SK-N-DZ (cell line): ENCODE measurements around the gene CDK10. TPM values are rescaled to one million over a fixed set of nuclear protein-coding genes. Genes with fewer than 3 reads are reported as not detected.
"Not testable (repeated sequence)": the region's sequence is repeated elsewhere in the genome, so short reads cannot be mapped to it uniquely, and the experiment has no call there.

Source experiments
- DNase-seq: peaks from one replicate; pipeline ENCODE4 v3.0.0-alpha.2; 2015; ENCODE audit warnings: low spot score
- polyA plus RNA-seq, 2 experiments: library from polyadenylated mRNA; depleted of rRNA; stranded (reverse); fragments of >200 nt; gene quantifications; 2 replicates each; pipeline ENCODE4 v1.2.3, GENCODE V29; 2014

The CDK10 gene, protein sequence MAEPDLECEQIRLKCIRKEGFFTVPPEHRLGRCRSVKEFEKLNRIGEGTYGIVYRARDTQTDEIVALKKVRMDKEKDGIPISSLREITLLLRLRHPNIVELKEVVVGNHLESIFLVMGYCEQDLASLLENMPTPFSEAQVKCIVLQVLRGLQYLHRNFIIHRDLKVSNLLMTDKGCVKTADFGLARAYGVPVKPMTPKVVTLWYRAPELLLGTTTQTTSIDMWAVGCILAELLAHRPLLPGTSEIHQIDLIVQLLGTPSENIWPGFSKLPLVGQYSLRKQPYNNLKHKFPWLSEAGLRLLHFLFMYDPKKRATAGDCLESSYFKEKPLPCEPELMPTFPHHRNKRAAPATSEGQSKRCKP
- 101 and 107 TPM in 2 replicates for polyA plus RNA-seq (2014; cell fraction: cytosol; rRNA removed)
- 895 and 969 TPM in 2 replicates for polyA plus RNA-seq (2014; cell fraction: nucleus; rRNA removed)

DNA sequence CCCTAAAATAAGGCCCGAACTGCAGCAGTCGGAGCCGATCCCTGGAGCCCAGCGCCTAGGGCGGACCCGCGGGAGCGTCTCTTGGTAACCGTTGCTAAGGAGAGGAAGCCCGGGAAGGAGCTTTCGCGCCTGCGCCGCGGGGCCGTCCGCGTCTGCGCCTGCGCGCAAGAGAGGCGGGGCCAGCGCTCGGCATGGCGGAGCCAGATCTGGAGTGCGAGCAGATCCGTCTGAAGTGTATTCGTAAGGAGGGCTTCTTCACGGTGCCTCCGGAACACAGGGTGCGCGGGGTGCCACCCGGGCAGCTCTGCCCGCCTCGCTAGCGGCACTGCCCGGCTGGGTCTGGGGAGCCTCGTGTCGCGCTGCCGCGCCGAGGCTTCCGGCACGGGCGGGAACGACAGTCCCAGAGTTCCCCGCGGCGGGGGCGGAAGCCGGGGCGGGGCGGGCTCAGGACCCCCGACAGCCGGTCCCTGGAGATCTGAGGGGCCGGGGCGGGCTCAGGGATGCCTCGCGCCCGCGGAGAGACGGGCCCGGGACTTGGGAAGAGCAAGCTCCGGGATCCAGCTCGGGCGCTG lies at the start of gene CDK10:
Gene CDK10, plus strand, starts transcription at position 170 of the 572 bp plus-strand sequence. Its CDS starts 22 bp downstream, at position 192.
- DNase-seq, result peak; percentile 93

DNA sequence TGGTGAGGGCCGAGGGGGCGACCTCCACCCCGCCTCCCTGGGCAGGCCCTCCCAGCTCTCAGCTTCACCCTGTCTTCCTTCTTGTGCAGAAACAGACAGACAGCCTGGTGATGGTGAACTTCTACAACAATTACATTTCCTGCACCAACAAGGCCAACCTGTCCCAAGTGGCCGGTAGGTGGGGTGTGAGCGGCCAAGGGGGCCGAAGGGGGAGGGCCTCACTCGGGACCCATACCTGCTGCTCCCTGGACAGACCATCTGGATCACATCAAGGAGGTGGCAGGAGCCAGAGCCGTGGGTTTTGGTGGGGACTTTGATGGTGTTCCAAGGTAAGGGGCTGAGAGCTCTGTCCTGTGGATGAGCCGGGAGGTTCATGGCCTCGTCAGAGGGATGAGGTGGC lies 49.1 kb upstream of the CDK10 start:
- peak; percentile 59 for DNase-seq

DNA sequence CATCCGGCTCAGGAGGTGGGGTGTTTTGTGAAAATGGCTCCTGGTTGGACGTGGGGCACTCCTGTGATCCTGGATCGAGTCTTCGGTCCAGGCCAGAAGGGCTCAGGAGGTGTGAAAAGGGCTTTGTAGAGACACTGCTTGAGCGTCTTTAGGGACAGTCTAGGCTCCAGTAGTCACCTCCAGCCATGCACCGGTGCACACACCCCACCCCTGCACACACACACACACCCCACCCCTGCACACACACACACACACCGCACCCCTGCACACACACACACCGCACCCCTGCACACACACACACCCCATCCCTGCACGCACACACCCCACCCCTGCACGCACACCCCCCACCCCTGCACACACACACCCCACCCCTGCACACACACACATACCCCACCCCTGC lies 48.0 kb upstream of the CDK10 start:
- DNase-seq, result no peak

DNA sequence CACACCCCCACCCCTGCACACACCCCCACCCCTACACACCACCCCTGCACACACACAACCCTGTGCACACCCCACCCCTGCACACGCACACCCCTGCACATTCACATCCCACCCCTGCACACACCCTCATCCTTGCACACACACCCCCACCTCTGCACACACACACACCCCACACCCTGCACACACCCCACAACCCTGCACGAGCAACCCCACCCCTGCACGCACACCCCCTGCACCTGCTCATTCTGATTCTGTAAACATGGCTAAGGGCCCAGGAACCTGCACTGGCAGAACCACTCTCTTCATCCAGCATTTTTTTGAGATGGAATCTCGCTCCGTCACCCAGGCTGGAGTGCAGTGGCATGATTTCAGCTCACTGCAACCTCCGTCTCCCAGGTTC lies 47.1 kb upstream of the CDK10 start:
- no peak for DNase-seq

DNA sequence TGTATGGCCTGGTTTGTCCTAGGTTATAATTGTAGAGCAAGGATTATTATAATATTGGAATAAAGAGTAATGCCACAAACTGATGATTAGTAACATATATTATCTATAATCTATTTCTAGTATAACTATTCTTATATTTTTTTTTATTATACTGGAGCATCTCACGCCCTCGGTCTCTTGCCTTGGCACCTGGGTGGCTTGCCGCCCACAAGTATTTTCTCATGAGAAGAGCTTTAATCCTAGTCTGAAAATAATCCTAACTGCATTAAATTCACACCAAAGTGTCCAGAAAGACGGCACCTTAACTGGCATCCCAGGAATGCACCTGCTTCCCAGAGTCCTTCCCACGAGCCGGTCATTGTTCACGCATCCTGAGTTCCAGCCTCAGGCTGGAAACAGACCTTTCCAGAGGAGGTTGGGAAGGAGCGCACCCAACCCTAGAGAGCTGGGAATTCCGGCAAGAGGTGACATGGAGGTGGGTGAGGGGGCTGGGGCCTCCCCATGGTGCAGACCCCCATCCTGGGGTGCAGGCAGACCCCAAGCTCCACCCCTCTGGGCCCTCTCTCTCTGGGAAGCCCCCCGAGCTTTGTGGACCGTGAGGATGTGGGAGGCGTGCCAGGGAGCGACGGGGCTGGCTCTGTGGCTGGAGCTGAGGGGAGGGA lies 44.9 kb upstream of the CDK10 start:
- no peak for DNase-seq

DNA sequence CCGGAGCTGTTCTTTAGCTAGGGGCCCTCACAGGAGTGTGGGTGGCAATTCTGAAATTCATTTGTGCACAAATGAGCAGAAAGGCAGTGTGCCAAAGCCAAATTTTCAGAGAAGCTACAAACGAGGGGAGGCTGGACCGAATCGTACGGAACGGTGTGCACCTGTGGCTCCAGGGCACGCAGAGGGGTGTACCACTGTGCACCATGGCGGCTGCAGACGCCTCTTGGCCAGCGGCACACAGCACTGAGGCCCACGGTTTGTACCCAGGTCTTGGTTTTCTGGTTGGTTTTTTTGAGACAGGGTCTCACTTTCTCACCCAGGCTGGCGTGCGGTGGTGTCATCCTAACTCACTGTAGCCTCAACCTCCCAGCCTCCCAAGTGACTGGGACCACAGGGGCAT lies 43.9 kb upstream of the CDK10 start:
- no peak for DNase-seq

DNA sequence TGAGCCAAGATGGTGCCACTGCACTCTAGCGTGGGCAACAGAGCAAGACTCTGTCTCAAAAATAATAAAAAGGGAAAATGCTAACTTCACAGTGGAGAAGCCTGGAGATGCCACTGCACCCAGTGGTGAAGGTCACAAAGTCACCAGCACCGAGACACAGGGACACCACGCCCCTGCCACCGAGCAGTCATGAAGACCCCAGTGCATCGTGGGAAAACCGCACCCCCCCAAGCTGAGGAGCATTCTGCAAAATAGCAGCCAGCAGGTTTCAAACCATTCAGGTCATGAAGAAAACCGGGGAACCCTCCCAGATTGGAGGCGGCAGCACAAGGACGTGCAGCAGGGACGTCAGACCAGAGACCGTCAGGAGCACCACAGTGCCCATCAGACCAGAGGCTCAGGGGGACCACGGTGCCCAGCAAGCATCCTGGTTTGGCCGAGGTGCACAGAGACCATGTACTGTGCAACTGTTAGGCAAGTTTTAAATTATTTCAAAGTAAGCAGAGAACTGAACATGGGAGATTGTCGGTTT lies 42.7 kb upstream of the CDK10 start:
- DNase-seq, result no peak

DNA sequence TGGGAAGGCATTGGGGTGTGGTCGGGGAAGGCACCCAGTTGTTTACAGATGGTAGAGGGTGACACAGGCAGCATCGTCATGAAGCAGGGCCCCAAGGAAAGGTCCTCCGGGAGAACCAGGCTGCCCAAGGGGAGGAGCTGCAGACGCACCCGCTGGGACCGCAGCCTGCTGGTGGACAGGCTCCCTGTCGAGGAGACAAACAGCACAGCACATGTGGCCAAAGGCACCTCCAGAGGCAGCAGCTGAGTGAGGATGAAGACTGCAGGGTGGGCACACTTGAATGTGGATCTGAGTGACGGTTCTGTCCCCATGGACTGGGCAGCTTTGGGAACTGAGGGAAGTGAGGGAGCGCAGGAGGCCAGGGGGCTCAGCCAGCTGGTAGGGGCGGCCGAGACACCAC lies 41.4 kb upstream of the CDK10 start:
- DNase-seq, result no peak

DNA sequence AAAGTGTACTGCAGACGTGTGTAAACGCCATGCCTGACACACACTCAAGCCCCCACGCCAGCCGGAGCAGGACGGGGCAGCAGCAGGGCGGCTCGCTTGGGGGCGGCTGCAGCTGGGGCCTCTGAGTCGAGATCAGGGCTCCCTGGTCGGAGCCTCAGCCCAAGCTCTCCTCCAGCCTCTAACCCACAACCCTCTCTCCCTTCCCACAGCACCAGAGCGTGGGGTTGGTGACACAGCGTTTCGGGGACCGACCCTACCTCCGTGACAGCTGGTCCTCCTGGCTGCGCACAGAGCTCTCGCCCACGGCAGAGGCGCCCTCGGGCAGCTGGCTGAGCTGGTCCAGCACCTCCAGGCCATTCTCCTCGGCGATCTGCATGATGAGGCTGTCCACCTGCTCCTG lies 40.2 kb upstream of the CDK10 start:
- DNase-seq, result no peak

DNA sequence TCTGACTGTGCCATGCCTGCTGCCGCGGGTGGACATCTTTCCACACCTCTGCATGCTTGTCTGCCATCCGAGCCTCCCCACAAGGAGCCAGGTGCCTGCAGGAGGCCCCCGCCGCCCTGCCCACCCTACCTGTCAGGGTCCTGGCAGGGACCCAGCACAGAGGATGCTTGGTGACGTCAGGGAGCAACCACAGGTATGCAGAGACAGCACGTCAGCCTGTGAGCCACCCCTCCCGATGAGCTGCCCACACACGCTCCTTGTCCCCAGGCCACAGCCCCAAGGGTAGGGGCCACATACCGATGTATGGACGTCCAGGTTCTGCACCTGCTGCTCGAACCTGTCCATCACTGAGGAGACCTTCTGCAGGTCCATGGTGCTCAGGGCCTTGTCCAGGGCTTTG lies 39.6 kb upstream of the CDK10 start:
- DNase-seq, result no peak

DNA sequence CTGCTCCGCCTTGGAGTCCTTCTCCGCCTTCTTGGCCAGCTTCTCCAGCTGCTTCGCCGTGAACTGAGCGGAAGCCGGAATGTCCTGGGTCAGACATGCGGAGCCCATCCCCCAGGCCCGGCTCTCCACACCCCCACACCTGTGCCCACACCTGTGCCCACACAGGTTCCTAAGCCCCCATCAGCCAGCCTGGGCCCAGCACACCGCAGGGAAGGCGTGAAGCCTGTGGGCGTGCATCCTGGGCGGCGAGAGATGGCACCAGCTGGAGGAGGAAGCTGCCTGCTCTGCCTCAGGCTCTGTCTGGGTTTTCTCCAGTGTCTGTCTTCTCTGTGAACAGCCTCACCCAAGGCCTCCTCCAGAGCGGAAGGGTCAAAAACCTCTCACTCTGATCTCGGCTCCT lies 34.9 kb upstream of the CDK10 start:
- DNase-seq, result no peak

DNA sequence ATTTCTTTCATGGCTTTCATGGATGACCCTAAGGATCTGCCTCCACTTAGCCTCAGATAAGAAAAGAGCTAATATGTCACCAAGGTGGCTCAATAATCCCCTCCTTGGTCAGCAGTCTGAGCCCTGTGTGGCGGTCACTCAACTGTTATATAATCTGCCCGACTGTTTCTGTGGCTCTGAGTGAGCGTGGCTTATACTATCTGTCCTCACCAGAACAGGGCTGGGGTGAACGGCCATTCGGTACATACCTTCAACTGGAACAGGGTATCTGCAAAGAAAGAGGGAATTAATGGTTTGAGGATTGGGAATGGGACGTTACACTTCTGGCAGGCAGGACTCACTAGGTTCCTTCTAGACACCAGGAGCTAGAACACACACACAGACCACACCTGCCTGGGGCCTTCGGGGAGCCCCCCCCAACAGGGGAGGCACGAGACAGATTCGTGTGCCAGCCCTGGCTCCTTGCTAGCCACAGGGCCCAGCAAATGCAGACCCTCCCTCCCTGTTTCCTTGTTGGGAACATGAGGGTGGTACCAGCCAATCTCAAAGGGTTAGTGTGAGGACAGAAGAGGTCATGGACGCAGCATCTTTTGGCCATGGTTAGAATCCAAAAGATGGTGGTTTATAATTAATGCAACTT lies 32.7 kb upstream of the CDK10 start:
- no peak for DNase-seq

DNA sequence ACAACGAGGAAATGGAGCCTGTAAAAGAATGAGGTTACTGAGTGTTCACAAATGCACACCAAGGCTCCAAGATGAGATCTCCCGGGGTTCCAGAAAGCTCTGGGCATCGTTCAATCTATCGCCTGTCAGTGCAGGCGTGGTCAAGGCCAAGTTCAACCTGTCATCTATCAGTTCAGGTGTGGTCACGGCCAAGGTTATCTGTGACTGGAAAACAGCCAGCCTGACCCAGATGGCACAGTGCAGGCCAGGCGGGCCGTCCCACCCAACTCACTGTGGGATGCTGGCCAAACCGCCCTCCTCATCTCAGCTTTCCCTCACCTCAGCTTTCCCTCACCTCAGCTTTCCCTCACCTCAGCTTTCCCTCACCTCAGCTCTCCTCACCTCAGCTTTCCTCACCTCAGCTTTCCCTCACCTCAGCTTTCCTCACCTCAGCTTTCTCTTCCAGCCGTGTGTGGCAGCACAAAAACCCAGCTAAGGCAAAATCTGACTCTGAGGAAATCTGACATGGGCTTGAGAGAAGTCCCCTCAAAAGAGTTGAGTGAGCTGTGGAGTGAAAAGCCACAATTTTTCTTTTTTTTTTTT lies 31.3 kb upstream of the CDK10 start:
- DNase-seq, result no peak

DNA sequence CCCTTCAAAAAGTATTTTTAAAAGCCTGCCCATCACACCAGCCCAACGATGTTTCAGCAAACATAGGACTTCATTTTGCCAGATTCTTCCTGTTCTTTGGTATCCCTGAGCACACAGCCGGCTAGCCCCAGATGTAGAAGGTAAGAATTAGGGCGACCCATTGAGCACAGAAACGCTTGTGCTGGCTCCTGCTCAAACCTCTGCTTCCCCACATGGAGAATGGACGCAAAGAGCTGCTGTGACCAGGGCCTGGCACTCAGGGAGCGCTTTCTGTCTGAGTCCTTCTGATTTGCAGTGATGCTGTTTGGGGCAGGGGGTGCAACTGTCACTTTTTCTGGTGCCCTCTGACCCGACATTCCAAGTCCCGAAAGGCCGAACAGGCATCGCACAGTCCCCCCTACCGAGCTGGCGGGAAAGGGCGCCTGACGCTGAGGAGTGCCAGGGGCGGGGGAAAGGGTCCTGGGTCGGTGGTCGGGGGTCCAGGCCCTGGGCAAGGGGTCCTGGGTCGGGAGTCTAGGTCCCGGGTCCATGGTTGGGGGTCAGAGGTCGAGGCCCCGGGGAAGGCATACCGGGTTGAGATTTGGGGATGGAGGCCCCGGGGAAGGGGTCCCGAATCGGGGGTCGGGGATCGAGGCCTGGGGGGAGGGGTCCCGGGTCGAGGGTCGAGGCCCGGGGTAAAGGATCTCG lies 29.9 kb upstream of the CDK10 start:
- DNase-seq, result no peak

DNA sequence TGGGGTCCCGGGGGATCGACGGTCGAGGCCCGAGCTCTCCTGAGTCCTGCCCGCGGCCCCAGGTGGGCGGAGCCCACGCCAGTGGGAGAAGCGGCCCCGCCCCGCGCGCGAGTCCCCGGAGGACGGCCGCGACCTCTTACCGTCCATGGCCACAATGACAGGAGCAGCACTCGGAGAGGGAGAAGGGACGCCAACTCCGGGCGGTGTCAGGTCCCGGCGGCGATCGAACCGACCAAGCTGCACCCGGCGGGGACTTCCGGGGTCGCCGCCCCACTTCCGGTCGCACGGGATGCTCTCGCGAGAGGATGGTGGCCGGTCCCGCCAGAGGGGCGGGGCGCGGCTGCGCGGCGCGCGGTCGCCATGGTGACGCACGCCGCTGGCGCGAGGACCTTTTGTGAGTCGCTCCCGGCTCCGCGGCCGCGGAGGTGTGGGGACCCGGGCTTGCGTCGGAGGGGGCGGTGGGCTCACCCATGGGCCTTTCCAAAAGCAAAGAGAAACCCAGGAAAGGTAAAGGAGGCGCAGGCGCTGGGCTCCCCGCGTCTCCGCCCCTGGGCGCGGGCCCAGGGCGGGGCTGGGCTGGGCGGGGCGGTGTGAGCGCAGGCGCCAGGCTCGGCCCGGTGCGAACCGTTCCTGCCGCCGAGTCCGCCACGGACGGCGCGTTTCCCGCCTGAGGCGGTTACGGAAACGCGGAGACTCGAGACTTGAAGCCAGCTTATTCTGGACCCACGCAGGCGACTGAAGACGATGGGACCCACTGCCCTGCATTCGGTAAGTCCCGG lies 28.9 kb upstream of the CDK10 start, which contains the start of the genes CHMP1A and SPATA33:
Gene CHMP1A, minus strand, starts transcription at position 267 of the 779 bp plus-strand sequence. Its CDS starts 120 bp downstream, at position 147.
Gene SPATA33, plus strand, starts transcription at position 395 of the 779 bp plus-strand sequence. Its CDS starts 76 bp downstream, at position 471.
- DNase-seq, result peak; percentile 90

DNA sequence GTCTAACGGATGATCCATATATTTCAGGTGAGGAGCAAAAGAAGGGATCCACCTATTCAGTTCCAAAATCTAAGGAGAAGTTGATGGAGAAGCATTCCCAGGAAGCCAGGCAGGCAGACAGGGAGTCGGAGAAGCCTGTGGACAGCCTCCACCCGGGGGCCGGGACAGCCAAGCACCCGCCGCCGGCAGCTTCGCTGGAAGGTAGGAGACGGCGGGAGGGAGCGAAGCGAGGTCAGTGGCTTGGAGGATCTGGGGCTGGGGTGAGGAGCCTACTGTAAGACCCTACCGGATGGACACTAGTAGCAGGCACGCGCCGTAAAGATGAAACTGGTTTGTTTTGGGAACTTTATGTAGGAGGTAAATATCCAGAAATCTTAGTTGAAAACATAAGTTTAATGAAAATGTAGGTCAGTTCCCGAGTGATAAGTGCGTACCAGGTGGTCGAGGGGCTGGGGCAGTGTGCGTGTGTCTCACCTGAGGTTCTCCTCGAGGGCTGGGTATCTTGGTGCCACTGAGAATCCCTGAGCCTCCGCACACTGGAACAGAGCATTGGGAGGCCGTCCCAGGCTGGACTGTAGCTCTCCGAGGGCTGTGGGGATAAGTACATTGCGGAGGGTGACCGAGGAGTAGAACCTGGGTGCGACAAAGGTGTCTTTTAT lies 28.1 kb upstream of the CDK10 start:
- no peak for DNase-seq

DNA sequence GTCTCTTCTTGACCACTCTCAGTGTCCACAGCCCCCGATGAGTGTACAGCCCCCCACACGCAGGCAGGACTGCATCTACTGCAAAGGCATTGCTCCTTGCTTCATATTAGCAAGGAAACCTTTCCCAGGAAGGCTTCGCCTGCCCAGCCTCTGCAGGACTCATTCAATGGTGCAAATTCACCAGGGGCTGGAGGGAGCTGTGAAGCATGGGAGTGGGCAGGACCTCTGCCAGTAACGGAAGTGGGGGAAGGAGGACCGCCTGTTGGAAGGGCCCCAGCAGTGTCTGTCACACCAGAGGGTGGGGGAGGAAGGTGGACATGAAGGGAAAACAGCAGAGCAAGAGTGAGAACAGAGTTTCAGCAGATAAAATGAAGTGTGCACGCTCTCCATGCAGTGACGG lies 26.3 kb upstream of the CDK10 start:
- DNase-seq, result no peak

DNA sequence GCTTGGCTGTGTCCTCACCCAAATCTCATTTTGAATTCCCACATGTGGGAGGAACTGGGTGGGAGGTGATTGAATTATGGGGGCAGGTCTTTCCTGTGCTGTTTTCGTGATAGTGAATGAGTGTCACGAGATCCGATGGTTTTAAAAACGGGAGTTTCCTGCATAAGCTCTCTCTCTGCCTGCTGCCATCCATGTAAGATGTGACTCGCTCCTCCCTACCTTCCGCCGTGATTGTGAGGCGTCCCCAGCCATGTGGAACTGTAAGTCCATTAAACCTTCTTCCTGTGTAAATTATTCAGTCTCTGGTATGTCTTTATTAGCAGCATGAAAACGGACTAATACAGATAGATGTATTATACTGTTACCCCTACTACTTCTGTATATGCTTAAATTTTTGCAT lies 25.3 kb upstream of the CDK10 start:
- DNase-seq, result no peak

DNA sequence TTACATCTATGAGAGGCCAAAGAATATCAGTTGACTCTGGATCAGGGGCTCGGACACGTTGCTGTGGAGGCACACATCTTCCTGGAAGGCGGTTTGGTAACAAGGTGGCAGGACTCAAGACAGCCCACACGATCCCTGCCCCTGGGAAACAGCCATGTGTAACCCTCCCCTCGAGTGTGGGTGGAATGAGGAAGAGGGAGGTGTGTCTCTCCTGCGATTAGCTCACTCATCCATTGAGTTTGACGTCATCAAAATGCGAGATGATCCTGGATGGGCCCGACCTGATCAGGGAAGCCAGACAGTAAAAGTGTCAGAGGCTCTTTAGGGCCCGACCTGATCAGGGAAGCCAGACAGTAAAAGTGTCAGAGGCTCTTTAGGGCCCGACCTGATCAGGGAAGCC lies 22.3 kb upstream of the CDK10 start:
- DNase-seq, result not testable (repeated sequence)
